NAMALWA (cell line): ENCODE results near the gene WBP2.
"Not testable (repeated sequence)": the region's sequence is repeated elsewhere in the genome, so short reads cannot be mapped to it uniquely, and the experiment has no call there.

Experiments
- DNase-seq: peaks from one replicate; pipeline ENCODE4 v3.0.0-alpha.2; 2015; ENCODE audit warnings: low spot score

The WBP2 gene

GRCh38 chr17:75888484-75888883 lies 33.3 kb upstream of the WBP2 start:
- DNase-seq = no peak

GRCh38 chr17:75885860-75886259 lies 30.7 kb upstream of the WBP2 start:
- not testable (repeated sequence) for DNase-seq

- no peak for DNase-seq
Measured at GRCh38 chr17:75885431-75885830, 30.3 kb upstream of the WBP2 start.

- no peak for DNase-seq
Measured at GRCh38 chr17:75881678-75882454, 26.7 kb upstream of the WBP2 start.

GRCh38 chr17:75880266-75880665 lies 25.1 kb upstream of the WBP2 start:
- no peak for DNase-seq

GRCh38 chr17:75878174-75878998 lies 23.3 kb upstream of the WBP2 start, which contains the start of gene TRIM47:
TSS of gene TRIM47 (minus strand) at chr17:75878581. CDS start at chr17:75878548, 33 bp downstream.
- no peak for DNase-seq

- peak; percentile 70 for DNase-seq
Measured at GRCh38 chr17:75877752-75878173, 22.6 kb upstream of the WBP2 start.

GRCh38 chr17:75876938-75877751 lies 22.0 kb upstream of the WBP2 start:
- peak; percentile 45 for DNase-seq

GRCh38 chr17:75876190-75876937 lies 21.2 kb upstream of the WBP2 start:
- DNase-seq = peak; percentile 86

GRCh38 chr17:75875940-75876189 lies 20.7 kb upstream of the WBP2 start:
- no peak for DNase-seq

- DNase-seq = no peak
Measured at GRCh38 chr17:75875182-75875939, 20.2 kb upstream of the WBP2 start.

- DNase-seq = no peak
Measured at GRCh38 chr17:75874323-75875181, 19.4 kb upstream of the WBP2 start.

- no peak for DNase-seq
Measured at GRCh38 chr17:75873587-75874322, 18.6 kb upstream of the WBP2 start.

- DNase-seq = peak; percentile 27
Measured at GRCh38 chr17:75872434-75873351, 17.6 kb upstream of the WBP2 start.

GRCh38 chr17:75870228-75870627 lies 15.1 kb upstream of the WBP2 start:
- DNase-seq = not testable (repeated sequence)

- no peak for DNase-seq
Measured at GRCh38 chr17:75869282-75870141, 14.4 kb upstream of the WBP2 start.

GRCh38 chr17:75868730-75869281 lies 13.7 kb upstream of the WBP2 start:
- DNase-seq = not testable (repeated sequence)
